CD4-positive, alpha-beta T cell treated with Interleukin-12 subunit alpha and Interleukin-12 subunit beta, for 1 hour (primary cell): ENCODE data around the gene RUNX3.
A peak's percentile ranks its signal among the peaks of the same experiment; 100 is the strongest.

Experiments used
- DNase-seq: peaks from one replicate; pipeline ENCODE4 v3.0.0-alpha.2; 2020

The RUNX3 gene

GRCh38 chr1:24927988-24928688, 1.9 kb downstream of the RUNX3 start:
- DNase-seq: no peak

- DNase-seq: no peak
Measured at GRCh38 chr1:24927473-24927872, 2.6 kb downstream of the RUNX3 start.

GRCh38 chr1:24926563-24927249, 3.4 kb downstream of the RUNX3 start:
- no peak for DNase-seq

DNA sequence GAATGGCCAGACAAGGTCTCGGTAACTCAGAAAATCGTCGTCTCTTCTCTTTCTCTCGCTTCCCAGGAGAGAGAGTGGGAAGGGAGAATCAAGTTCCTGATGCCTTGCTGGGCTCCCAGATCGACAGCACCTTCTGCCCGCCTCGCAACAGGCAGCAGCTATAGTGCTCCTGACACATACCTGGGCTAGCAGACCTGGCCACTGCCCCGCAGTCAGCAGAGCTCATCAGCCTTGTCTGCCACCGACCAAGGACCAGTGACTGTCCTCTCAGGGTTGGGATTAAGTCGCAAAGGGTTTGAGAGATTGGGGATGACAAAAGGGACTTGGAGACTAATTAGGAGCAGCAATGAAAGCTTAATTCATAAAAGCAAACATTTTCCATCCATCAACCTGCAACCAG, 4.1 kb downstream of the RUNX3 start:
- no peak for DNase-seq

GRCh38 chr1:24925082-24925779, 4.8 kb downstream of the RUNX3 start:
- peak; percentile 91 for DNase-seq

DNA sequence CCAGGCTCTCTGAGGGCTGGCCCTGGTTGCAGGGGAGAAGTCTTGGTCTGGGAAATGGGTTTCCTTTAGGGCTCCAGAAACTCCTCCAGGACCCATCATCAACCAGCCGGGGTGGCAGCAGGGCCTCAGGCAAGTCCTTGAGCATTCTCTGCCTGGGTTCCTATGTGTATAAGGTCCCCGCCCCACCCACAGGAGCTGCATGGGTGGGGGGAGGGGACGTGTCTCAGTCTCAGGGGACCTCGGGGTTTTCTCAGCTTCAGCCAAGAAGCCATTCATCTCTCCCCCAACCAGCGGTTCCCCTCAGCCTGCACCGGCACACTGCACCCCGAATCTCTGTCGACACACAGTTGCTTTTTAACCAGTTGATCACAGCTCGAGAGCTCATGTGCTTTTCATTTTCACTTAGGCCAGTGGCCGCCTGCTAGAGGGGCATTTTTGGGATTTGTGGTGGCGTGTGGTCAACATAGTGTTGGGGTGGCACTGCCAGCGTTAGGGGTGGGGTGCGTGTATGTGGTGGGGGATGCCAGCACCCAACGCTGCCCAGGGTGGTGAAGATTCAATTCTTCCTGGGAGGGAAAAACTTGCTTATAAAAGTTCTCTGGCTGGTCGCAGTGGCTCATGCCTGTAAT, 6.5 kb downstream of the RUNX3 start:
- peak; percentile 61 for DNase-seq

DNA sequence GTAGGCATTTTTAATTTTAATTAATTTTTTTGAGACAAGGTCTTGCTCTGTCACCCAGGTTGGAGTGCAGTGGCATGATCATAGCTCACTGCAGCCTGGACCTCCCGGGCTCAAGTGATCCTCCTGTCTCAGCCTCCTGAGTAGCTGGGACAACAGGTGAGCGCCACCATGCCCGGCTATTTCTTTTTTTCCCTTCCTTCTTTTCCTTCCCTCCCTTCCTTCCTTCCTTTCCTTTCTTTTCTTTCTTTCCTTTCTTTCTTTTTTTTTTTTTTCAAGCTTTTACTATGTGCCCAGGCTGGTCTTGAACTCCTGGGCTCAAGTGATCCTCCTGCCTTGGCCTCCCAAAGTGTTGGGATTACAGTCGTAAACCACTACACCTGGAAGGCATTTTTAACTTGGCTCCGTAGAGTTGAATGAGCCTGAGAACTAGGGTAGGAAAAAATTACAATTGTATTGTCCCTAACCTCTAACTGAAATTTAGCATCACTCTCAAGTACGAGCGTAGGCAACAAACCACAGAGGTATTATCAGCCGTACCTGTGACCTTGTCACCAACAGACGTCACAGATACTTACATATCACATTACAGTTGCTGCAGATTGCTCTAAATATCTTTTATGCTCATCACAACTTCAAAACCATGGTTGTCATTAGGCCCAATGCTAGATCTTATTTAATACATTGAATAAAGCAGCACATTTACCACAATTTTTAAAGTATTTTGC, 8.0 kb downstream of the RUNX3 start:
- peak; percentile 69 for DNase-seq

DNA sequence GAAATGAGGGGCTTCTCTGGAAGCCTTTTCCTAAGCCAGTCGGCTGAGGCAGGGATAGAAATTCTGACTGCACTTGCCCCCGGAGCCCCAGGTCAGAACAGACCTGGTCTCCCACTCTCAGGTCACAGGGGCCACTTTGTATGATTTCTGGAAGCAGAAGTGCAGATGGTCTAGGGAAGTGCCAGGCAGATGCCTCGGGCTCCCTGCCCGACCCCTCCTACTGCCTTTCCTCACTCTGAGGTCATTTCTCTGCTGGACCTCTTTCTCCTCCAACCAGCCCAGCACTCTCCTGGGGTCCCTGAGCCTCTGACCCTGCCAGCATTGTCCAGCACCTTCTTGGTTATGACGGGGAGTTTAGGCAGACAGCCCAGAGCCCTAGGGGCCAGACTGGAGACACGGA, 8.7 kb downstream of the RUNX3 start:
- DNase-seq: no peak

GRCh38 chr1:24920533-24920925, 9.5 kb downstream of the RUNX3 start:
- no peak for DNase-seq

DNA sequence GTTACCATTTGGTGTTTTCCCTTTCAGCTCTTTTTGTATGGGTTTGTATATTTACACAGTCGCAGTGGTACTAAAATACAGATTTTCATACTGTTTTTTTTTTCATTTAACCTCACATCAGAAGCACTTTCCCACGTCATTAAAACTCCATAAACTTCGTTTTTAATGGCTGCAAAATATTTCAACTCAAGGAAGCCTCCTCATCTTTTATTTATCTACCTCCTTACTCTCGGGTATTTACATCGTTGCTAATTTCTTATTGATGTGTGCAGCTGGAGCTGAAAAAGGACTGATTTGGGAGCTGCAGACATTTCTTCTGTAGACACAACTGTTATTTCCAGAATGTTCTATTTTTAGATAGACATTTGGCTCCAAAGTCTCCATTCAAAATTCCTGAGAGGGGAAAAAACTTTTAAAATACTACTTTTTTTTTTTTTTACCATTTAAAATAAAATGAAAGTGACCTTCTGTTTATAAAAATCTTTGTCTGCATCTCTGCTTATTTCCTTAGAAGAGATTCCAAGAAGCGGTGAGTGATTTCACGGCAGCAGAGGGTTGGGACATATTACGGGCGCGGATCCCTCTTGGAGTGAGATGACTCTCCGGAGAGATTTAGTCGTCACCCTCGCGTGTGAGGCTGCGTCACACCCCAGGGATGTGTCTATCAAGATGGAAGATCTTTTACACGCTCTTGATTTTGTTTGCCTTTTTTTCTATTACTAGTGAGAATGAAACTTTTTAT, 10.1 kb downstream of the RUNX3 start:
- DNase-seq: no peak

DNA sequence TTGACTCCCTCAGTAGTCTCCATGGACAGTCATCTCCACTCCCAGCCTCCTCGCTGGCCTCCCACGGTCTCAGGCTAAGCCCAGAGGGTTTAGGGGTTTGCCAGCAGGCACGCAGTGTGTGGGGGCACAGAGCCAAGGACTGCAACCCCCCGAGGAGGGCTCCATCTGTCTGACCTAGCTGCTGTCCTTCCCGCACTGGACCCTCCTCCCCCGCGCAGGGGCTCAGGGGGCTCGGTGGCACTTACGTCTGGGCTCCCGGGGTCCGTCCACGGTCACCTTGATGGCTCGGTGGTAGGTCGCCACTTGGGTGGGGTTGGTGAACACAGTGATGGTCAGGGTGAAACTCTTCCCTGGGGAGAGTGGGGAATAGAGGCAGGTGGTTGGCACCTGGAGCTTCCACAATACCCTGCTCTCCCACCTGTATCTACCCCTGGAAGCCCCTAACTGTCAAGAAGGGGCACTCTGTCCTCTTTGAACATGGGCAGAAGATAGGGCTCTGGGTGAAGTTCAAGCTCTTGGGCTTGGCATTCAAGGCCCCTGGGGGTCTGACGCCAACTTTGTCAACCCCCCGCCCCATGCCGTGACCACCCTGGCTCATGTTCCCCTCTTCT, 11.0 kb downstream of the RUNX3 start:
- DNase-seq: no peak

- no peak for DNase-seq
Measured at GRCh38 chr1:24918370-24918769, 11.7 kb downstream of the RUNX3 start.

- no peak for DNase-seq
Measured at GRCh38 chr1:24917327-24918074, 12.6 kb downstream of the RUNX3 start.

GRCh38 chr1:24915816-24916602, 14.1 kb downstream of the RUNX3 start:
- DNase-seq: no peak

- no peak for DNase-seq
Measured at GRCh38 chr1:24914226-24915069, 15.6 kb downstream of the RUNX3 start.

DNA sequence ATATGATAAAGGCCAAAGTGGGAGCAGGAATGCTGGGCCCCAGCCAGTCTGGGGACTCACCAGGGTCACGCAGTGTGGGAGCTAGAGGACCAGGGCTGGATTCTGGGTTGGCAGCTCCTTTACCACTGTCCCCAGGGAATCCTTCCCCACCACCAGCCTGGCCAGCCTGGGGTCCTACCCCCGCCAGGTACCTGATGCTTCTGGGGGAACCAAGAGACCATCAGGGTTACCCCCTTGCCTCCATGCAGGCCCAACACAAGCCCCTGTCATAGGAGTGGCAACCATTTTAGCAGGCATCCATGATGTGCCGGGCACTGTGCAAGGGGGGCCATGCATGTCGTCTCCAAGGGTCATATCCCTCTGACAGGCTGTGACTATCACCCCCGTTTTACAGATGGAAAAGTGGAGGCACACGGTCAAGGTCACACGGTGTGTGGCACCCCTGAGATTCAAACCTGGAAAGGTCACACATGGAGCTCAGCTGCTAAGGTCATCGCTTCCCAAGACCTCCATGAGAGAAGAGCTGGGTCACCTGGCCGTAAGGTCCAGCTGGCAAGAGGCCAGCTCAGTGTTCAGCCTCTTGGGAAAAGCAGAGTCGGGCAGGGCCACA, 16.4 kb downstream of the RUNX3 start:
- no peak for DNase-seq

DNA sequence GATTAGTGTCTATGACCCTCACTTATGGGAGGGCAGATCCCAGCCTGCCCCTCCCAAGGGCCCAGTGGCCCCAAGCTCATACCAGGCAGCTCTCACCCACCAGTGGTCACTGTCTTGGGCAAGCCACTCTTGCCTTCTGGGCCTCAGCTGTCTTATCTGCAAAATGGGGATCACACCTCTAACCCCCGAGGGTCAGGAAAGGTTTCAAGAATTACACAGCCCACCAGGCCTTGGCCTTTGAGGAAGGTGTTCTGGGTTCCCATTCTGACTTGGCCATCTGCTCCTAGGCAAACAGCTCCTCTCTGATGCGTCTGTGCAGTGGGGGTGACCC, 16.8 kb downstream of the RUNX3 start:
- DNase-seq: no peak

DNA sequence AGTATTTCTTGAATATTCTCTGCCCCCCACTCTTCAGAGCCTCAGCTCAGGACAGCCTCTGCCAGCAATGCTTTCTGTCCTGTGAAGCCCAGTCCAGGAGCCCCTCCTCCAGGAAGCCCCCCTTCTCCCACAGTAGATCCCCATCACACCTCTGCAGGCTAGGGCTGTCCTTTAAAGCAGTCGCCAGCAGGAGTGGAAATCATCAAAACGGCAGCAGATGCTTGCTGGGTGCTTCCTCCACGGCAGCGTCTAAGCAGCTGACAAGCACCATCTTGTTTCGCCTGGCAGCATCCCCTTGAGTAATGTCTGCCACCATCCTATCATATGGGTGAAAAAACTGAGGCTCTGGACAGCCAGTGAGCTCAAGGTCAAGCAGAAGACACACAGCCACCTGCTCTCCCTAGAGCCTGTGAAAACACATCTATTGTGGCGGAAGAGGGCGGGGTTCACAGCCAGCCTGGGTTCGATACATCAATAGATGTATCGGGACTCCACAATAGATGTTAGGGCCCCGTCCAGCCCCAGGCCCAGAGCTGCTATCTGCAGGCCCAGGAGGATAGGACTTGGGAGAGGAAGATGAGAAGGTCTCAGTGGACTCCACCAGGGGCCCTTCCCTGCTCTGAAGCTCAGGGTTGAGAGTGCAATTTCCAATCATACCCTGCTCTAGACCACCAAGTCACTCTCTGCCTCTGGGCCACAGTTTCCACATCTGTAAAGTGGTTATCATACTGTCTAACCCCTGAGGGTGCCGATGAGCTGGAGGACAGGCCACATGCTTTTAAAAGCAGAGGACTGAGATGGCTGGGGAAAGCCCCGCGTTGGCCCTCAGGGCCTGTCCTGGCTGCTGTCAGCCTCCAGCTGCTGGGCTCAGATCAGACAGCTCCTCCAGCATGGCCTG, 17.5 kb downstream of the RUNX3 start:
- peak; percentile 52 for DNase-seq
